Fibroblast of lung (primary cell): ENCODE measurements around the gene MGLL. TPM values are rescaled to one million over a fixed set of nuclear protein-coding genes. Genes with fewer than 3 reads are reported as not detected.

ENCODE experiments used
- DNase-seq, 2 donors: peaks; one replicate each; pipeline versions ENCODE4 v3.0.0 to v3.0.0-alpha.2; 2010; ENCODE audit warnings: low read depth in 2 of 2
- H2AFZ ChIP-seq: 2 replicates; pipeline ENCODE4 v1.5.1; 2012; ENCODE audit warnings: low read length, control low read depth, inconsistent platforms
- H3K27ac ChIP-seq: 2 replicates; pipeline ENCODE4 v1.5.1; 2011; ENCODE audit warnings: low read length, control low read depth; ENCODE audit not compliant: insufficient read depth
- H3K27me3 ChIP-seq: 2 replicates; pipeline ENCODE4 v1.5.1; 2011; ENCODE audit warnings: mild to moderate bottlenecking, low read length; ENCODE audit not compliant: control insufficient read depth, insufficient read depth
- H3K36me3 ChIP-seq: 2 replicates; pipeline ENCODE4 v1.5.1; 2011; ENCODE audit warnings: low read length; ENCODE audit not compliant: control insufficient read depth, insufficient read depth
- H3K4me1 ChIP-seq: 2 replicates; pipeline ENCODE4 v1.5.1; 2011; ENCODE audit warnings: low read length; ENCODE audit not compliant: control insufficient read depth, insufficient read depth; ENCODE audit errors: extremely low read depth
- H3K4me2 ChIP-seq: 2 replicates; pipeline ENCODE4 v1.5.1; 2011; ENCODE audit warnings: low read length, control low read depth; ENCODE audit not compliant: insufficient read depth; ENCODE audit errors: extremely low read depth
- H3K4me3 ChIP-seq, 4 experiments: fragments of 200-600 bp in 1 of 4; sonication (generic) in 1 of 4; replicated peaks in 1 of 4; 2 replicates each; pipeline ENCODE4 v1.5.1; 2011 to 2016; ENCODE audit warnings: low read length in 4 of 4, low read depth in 3 of 4, mild to moderate bottlenecking in 3 of 4, control low read depth in 2 of 4, inconsistent platforms in 1 of 4, mixed read lengths in 1 of 4; ENCODE audit not compliant: insufficient read depth in 1 of 4; ENCODE audit errors: control extremely low read depth in 1 of 4
- H3K79me2 ChIP-seq: 2 replicates; pipeline ENCODE4 v1.5.1; 2012; ENCODE audit warnings: mild to moderate bottlenecking, low read length, inconsistent platforms; ENCODE audit not compliant: control insufficient read depth, insufficient read depth
- H3K9ac ChIP-seq: 2 replicates; pipeline ENCODE4 v1.5.1; 2011; ENCODE audit warnings: mild to moderate bottlenecking, low read length, control low read depth; ENCODE audit not compliant: insufficient read depth
- H3K9me3 ChIP-seq: 2 replicates; pipeline ENCODE4 v1.5.1; 2012; ENCODE audit warnings: low read depth, low read length; ENCODE audit not compliant: control insufficient read depth, insufficient read depth
- H4K20me1 ChIP-seq: 2 replicates; pipeline ENCODE4 v1.5.1; 2011; ENCODE audit warnings: low read length; ENCODE audit not compliant: control insufficient read depth, insufficient read depth; ENCODE audit errors: extremely low read depth
- CTCF ChIP-seq, 2 donors: IDR thresholded peaks in 1 of 2; conservative IDR thresholded peaks in 1 of 2; 1 replicate in 1 of 2; 2 replicates in 1 of 2; pipeline ENCODE4 v1.5.1; 2011 to 2012; ENCODE audit warnings: low read length in 2 of 2, control low read depth in 1 of 2, inconsistent platforms in 1 of 2, low read depth in 1 of 2, mild to moderate bottlenecking in 1 of 2
- EZH2 ChIP-seq: IDR thresholded peaks from 2 replicates; pipeline ENCODE4 v1.5.1; 2012; ENCODE audit warnings: low read length, control low read depth, mild to moderate bottlenecking; ENCODE audit errors: missing control alignments
- polyA plus RNA-seq, 2 donors: library from polyadenylated mRNA; depleted of rRNA in 1 of 2; stranded (reverse) in 1 of 2; unstranded in 1 of 2; fragments of >200 nt; gene quantifications; 2 replicates each; pipeline ENCODE4 v1.2.1, GENCODE V29; 2011 to 2012; ENCODE audit warnings: missing spikeins in 1 of 2
- total RNA-seq: library from RNA; depleted of rRNA; stranded (reverse); fragments of >200 nt; gene quantifications from 2 replicates; pipeline ENCODE4 v1.2.1, GENCODE V29; 2014

MGLL gene
- total and polyA plus RNA-seq, 2 donors (not counting 1 experiment from before 2014, with no cell fraction given) = 60.1 to 122 TPM

GRCh38 chr3:127650236-127650635, 172.1 kb downstream of the MGLL start:
- Histone ChIP-seq H3K9me3 (no peaks in the 10 kb centered on the region), H2AFZ (no peak overlapping the region), H3K79me2 (no peaks in the 10 kb centered on the region), H3K9ac (no peak overlapping the region), H3K27ac (no peak overlapping the region), H3K4me2 (no peak overlapping the region), H3K36me3 (no peaks in the 10 kb centered on the region), H3K27me3 (no peaks in the 10 kb centered on the region), H3K4me3 (no peak overlapping the region), H4K20me1 (no peaks in the 10 kb centered on the region), H3K4me1 (no peaks in the 10 kb centered on the region)
- DNase-seq = no peak
- no peak for TF ChIP-seq EZH2
- no peak for TF ChIP-seq CTCF (conservative IDR thresholded peaks at IDR 0.05 in 1 of 2, IDR thresholded peaks at IDR 0.05 in 1 of 2; ENCODE audit: low read depth in 1 of 2, low read length in 2 of 2)

- no peak for DNase-seq
- no peak overlapping the region for H3K4me3 ChIP-seq
- no peak overlapping the region for H3K9ac ChIP-seq
- no peaks in the 10 kb centered on the region for H4K20me1 ChIP-seq
- H2AFZ ChIP-seq = no peak overlapping the region
- H3K4me2 ChIP-seq = no peak overlapping the region
- H3K9me3 ChIP-seq = no peaks in the 10 kb centered on the region
- TF ChIP-seq CTCF (conservative IDR thresholded peaks at IDR 0.05 in 1 of 2, IDR thresholded peaks at IDR 0.05 in 1 of 2; ENCODE audit: low read depth in 1 of 2, low read length in 2 of 2) = no peak
- no peak for TF ChIP-seq EZH2
- H3K79me2 ChIP-seq = no peaks in the 10 kb centered on the region
- no peaks in the 10 kb centered on the region for H3K36me3 ChIP-seq
- peaks cover 5% of the 10 kb centered on the region for H3K27me3 ChIP-seq
- H3K4me1 ChIP-seq = no peaks in the 10 kb centered on the region
- no peak overlapping the region for H3K27ac ChIP-seq
Measured at GRCh38 chr3:127647845-127648204, 174.5 kb downstream of the MGLL start.

- Histone ChIP-seq H3K9me3 (no peaks in the 10 kb centered on the region), H3K27me3 (peaks cover 5% of the 10 kb centered on the region), H3K79me2 (no peaks in the 10 kb centered on the region), H3K4me2 (no peak overlapping the region), H2AFZ (no peak overlapping the region), H4K20me1 (no peaks in the 10 kb centered on the region), H3K9ac (no peak overlapping the region), H3K4me1 (no peaks in the 10 kb centered on the region), H3K4me3 (no peak overlapping the region), H3K36me3 (no peaks in the 10 kb centered on the region), H3K27ac (no peak overlapping the region)
- TF ChIP-seq EZH2 (no peak), CTCF (conservative IDR thresholded peaks at IDR 0.05 in 1 of 2, IDR thresholded peaks at IDR 0.05 in 1 of 2; ENCODE audit: low read depth in 1 of 2, low read length in 2 of 2) (no peak)
- no peak for DNase-seq
Measured at GRCh38 chr3:127647166-127647844, 175.0 kb downstream of the MGLL start.
